ENCODE results near the gene NDUFV3. TPM values are rescaled to one million over a fixed set of nuclear protein-coding genes. Genes with fewer than 3 reads are reported as not detected.
"Not testable (repeated sequence)": the region's sequence is repeated elsewhere in the genome, so short reads cannot be mapped to it uniquely, and the experiment has no call there.

NDUFV3 gene
- total RNA-seq, 1 experiment from 2014 or later, result 39.6 TPM

GRCh38 chr21:42906233-42906632 is 13.1 kb downstream of the NDUFV3 start:
- intact Hi-C loops (cut with micrococcal nuclease; ENCODE audit: unreplicated experiment), result no loop called here
- POLR2A ChIA-PET (ENCODE audit: low non-redundant PET), result no interaction called here

GRCh38 chr21:42908484-42908883 is 15.4 kb downstream of the NDUFV3 start:
- POLR2A ChIA-PET (ENCODE audit: low non-redundant PET); BruUV-seq (replicated peaks); H3K4me3 ChIP-seq (ENCODE audit: low read depth, low read length, poor library complexity, severe bottlenecking); intact Hi-C loops (cut with micrococcal nuclease; ENCODE audit: unreplicated experiment); DNase-seq (ENCODE audit: low spot score); H3K27ac ChIP-seq (ENCODE audit: low read depth, low read length, poor library complexity, severe bottlenecking); H3K9me3 ChIP-seq (ENCODE audit: low read depth, low read length, poor library complexity, severe bottlenecking); CTCF ChIA-PET; H3K27me3 ChIP-seq (replicated peaks; ENCODE audit: insufficient read depth, low read depth, low read length, poor library complexity); H3K4me1 ChIP-seq (ENCODE audit: insufficient read depth, low read length, poor library complexity, severe bottlenecking): not testable (repeated sequence)
- peaks cover 48% of the 10 kb centered on the region for H3K36me3 ChIP-seq (ENCODE audit: insufficient read depth, low read length, poor library complexity, severe bottlenecking)

More at GRCh38 chr21:42906233-42906632, 13.1 kb downstream of the NDUFV3 start:
- no peaks in the 10 kb centered on the region for H3K4me1 ChIP-seq (ENCODE audit: insufficient read depth, low read length, poor library complexity, severe bottlenecking)
- H3K9me3 ChIP-seq (ENCODE audit: low read depth, low read length, poor library complexity, severe bottlenecking), result no peaks in the 10 kb centered on the region
- no peak for DNase-seq (ENCODE audit: low spot score)
- H3K36me3 ChIP-seq (ENCODE audit: insufficient read depth, low read length, poor library complexity, severe bottlenecking), result peaks cover 53% of the 10 kb centered on the region
- H3K27me3 ChIP-seq (replicated peaks; ENCODE audit: insufficient read depth, low read depth, low read length, poor library complexity), result no peaks in the 10 kb centered on the region
- CTCF ChIA-PET, result no interaction called here
- H3K4me3 ChIP-seq (ENCODE audit: low read depth, low read length, poor library complexity, severe bottlenecking), result no peak overlapping the region
- no TSS peak for BruUV-seq (replicated peaks)
- no peak overlapping the region for H3K27ac ChIP-seq (ENCODE audit: low read depth, low read length, poor library complexity, severe bottlenecking)
- TF ChIP-seq EZH2 (IDR thresholded peaks at IDR 0.05; ENCODE audit: borderline replicate concordance, low read depth, low read length, poor library complexity, severe bottlenecking) (no peak), CTCF (conservative IDR thresholded peaks at IDR 0.05; ENCODE audit: low read depth, low read length) (no peak)

GRCh38 chr21:42911920-42912319 is 18.8 kb downstream of the NDUFV3 start:
- H3K4me1 ChIP-seq (ENCODE audit: insufficient read depth, low read length, poor library complexity, severe bottlenecking); DNase-seq (ENCODE audit: low spot score); intact Hi-C loops (cut with micrococcal nuclease; ENCODE audit: unreplicated experiment); CTCF ChIA-PET; H3K9me3 ChIP-seq (ENCODE audit: low read depth, low read length, poor library complexity, severe bottlenecking); BruUV-seq (replicated peaks); H3K27me3 ChIP-seq (replicated peaks; ENCODE audit: insufficient read depth, low read depth, low read length, poor library complexity); H3K4me3 ChIP-seq (ENCODE audit: low read depth, low read length, poor library complexity, severe bottlenecking); H3K27ac ChIP-seq (ENCODE audit: low read depth, low read length, poor library complexity, severe bottlenecking): not testable (repeated sequence)
- H3K36me3 ChIP-seq (ENCODE audit: insufficient read depth, low read length, poor library complexity, severe bottlenecking), result peaks cover 22% of the 10 kb centered on the region
- POLR2A ChIA-PET (ENCODE audit: low non-redundant PET), result interaction anchor here (0.5 kb wide), 1 partner anchor 332 kb away, joined by 5 read pairs; no protein-coding TSS in a partner anchor

- no peak for TF ChIP-seq CTCF (conservative IDR thresholded peaks at IDR 0.05; ENCODE audit: low read depth, low read length)
- no peak for TF ChIP-seq EZH2 (IDR thresholded peaks at IDR 0.05; ENCODE audit: borderline replicate concordance, low read depth, low read length, poor library complexity, severe bottlenecking)
- no TSS peak for BruUV-seq (replicated peaks)
- H3K4me3 ChIP-seq (ENCODE audit: low read depth, low read length, poor library complexity, severe bottlenecking), result no peak overlapping the region
- ChIA-PET POLR2A (ENCODE audit: low non-redundant PET) (no interaction called here), CTCF (no interaction called here)
- H3K27ac ChIP-seq (ENCODE audit: low read depth, low read length, poor library complexity, severe bottlenecking), result no peak overlapping the region
- DNase-seq (ENCODE audit: low spot score), result no peak
- no peaks in the 10 kb centered on the region for H3K27me3 ChIP-seq (replicated peaks; ENCODE audit: insufficient read depth, low read depth, low read length, poor library complexity)
- no peaks in the 10 kb centered on the region for H3K9me3 ChIP-seq (ENCODE audit: low read depth, low read length, poor library complexity, severe bottlenecking)
- intact Hi-C loops (cut with micrococcal nuclease; ENCODE audit: unreplicated experiment), result no loop called here
- no peaks in the 10 kb centered on the region for H3K4me1 ChIP-seq (ENCODE audit: insufficient read depth, low read length, poor library complexity, severe bottlenecking)
- H3K36me3 ChIP-seq (ENCODE audit: insufficient read depth, low read length, poor library complexity, severe bottlenecking), result peaks cover 20% of the 10 kb centered on the region
Measured at GRCh38 chr21:42913476-42913875, 20.4 kb downstream of the NDUFV3 start.
